NT2/D1 (cell line): Measurements from ENCODE around the gene CAPG.

Experiments used
- YY1 ChIP-seq: IDR thresholded peaks from 2 replicates; pipeline ENCODE4 v1.6.1; 2011; ENCODE audit not compliant: insufficient read length, insufficient read depth
- ZNF274 ChIP-seq: IDR thresholded peaks from 2 replicates; pipeline ENCODE4 v1.6.1; 2011; ENCODE audit warnings: mild to moderate bottlenecking, low read depth, low read length

- TF ChIP-seq ZNF274 (no peak), YY1 (no peak)
Observed at GRCh38 chr2:85452237-85452636, 42.1 kb upstream of the CAPG start.
